PC-9 (cell line): Measurements from ENCODE around the gene STIL.

Experiments used
- EZH2 ChIP-seq: fragments of 200-600 bp; sonication (generic); IDR thresholded peaks from 2 replicates; pipeline ENCODE4 v1.8.0; 2017; ENCODE audit warnings: antibody characterized with exemption, low read depth
- TF ChIP-seq, protein P1 (sequence below): fragments of 200-600 bp; sonication (generic); conservative IDR thresholded peaks from 2 replicates; pipeline ENCODE4 v1.6.1; 2017; ENCODE audit warnings: mixed run types, antibody characterized with exemption, mild to moderate bottlenecking, moderate library complexity

DNA sequence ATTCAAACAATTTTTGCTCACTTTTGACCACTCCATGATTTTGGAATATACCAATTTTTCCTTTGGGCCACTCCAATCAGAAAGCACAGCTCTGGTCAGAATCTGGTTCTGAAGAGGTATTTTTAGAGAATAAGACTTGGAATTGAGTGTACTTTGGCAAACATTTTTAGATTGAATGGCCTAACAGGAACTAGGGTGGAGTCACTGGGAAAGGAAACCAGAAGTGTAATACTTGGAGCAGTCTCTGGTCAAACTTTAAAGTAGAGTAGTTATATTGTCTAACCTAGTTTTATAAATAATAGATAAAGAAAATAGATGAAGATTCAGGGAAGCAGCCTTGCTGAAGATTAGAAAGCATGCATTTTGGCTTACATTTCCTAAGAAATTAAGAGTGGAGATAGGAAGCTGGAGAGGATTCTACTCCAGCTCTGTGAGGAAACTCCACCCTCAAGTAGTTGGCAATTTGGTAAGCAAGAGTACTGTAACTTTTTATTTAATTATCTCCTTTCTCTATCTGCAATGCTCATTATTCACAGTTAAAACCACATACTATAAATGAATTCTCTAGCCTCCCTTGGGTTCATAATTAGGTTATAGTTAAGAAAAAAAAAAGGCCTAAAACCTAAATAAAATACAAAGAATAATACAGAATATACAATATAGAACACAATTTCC, 15.8 kb downstream of the STIL start:
- TF ChIP-seq, protein P1, sequence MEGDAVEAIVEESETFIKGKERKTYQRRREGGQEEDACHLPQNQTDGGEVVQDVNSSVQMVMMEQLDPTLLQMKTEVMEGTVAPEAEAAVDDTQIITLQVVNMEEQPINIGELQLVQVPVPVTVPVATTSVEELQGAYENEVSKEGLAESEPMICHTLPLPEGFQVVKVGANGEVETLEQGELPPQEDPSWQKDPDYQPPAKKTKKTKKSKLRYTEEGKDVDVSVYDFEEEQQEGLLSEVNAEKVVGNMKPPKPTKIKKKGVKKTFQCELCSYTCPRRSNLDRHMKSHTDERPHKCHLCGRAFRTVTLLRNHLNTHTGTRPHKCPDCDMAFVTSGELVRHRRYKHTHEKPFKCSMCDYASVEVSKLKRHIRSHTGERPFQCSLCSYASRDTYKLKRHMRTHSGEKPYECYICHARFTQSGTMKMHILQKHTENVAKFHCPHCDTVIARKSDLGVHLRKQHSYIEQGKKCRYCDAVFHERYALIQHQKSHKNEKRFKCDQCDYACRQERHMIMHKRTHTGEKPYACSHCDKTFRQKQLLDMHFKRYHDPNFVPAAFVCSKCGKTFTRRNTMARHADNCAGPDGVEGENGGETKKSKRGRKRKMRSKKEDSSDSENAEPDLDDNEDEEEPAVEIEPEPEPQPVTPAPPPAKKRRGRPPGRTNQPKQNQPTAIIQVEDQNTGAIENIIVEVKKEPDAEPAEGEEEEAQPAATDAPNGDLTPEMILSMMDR, result no peak
- no peak for TF ChIP-seq EZH2
